GM10248 (cell line): ENCODE measurements around the gene FAM20C.

Experiments used
- CTCF ChIA-PET: fragments of 300-600 bp; sonication (Branson Sonifier 250); formaldehyde crosslinking; extraction: SDS; loops from one replicate; lab custom pipeline; 2021; ENCODE audit warnings: antibody characterized with exemption; lab: Yijun Ruan, JAX
- POLR2A ChIA-PET: fragments of 350-650 bp; sonication (Branson Sonifier 250); formaldehyde crosslinking; extraction: SDS; loops from one replicate; lab custom pipeline; 2020; ENCODE audit warnings: antibody characterized with exemption; lab: Yijun Ruan, JAX
- DNase-seq: peaks from one replicate; pipeline ENCODE4 v3.0.0; 2012; ENCODE audit errors: extremely low spot score
- CTCF ChIP-seq: IDR thresholded peaks from 2 replicates; pipeline ENCODE4 v1.5.1; 2012; ENCODE audit warnings: mild to moderate bottlenecking, low read depth; ENCODE audit errors: extremely low read depth, missing control alignments, control extremely low read depth

FAM20C gene

GRCh38 chr7:159370-160270, 32.8 kb upstream of the FAM20C start:
- DNase-seq = no peak
- ChIA-PET POLR2A (no interaction called here), CTCF (interaction anchor here (1.2 kb wide), 1 partner anchor 9 kb away, joined by 3 read pairs; no protein-coding TSS in a partner anchor)
- TF ChIP-seq CTCF = no peak

- ChIA-PET POLR2A (no interaction called here), CTCF (no interaction called here)
- no peak for TF ChIP-seq CTCF
- DNase-seq = no peak
These were observed 31.2 kb upstream of the FAM20C start for GRCh38 chr7:160958-161725.

- ChIA-PET POLR2A (no interaction called here), CTCF (interaction anchor here (1.4 kb wide), 1 partner anchor 9 kb away, joined by 3 read pairs; no protein-coding TSS in a partner anchor)
- TF ChIP-seq CTCF = no peak
- DNase-seq = no peak
These were observed 29.6 kb upstream of the FAM20C start for GRCh38 chr7:162632-163297.

GRCh38 chr7:163298-163695, 29.1 kb upstream of the FAM20C start:
- ChIA-PET CTCF (interaction anchor here (1.4 kb wide), 1 partner anchor 10 kb away, joined by 3 read pairs; no protein-coding TSS in a partner anchor), POLR2A (no interaction called here)
- DNase-seq = no peak
- no peak for TF ChIP-seq CTCF

DNA sequence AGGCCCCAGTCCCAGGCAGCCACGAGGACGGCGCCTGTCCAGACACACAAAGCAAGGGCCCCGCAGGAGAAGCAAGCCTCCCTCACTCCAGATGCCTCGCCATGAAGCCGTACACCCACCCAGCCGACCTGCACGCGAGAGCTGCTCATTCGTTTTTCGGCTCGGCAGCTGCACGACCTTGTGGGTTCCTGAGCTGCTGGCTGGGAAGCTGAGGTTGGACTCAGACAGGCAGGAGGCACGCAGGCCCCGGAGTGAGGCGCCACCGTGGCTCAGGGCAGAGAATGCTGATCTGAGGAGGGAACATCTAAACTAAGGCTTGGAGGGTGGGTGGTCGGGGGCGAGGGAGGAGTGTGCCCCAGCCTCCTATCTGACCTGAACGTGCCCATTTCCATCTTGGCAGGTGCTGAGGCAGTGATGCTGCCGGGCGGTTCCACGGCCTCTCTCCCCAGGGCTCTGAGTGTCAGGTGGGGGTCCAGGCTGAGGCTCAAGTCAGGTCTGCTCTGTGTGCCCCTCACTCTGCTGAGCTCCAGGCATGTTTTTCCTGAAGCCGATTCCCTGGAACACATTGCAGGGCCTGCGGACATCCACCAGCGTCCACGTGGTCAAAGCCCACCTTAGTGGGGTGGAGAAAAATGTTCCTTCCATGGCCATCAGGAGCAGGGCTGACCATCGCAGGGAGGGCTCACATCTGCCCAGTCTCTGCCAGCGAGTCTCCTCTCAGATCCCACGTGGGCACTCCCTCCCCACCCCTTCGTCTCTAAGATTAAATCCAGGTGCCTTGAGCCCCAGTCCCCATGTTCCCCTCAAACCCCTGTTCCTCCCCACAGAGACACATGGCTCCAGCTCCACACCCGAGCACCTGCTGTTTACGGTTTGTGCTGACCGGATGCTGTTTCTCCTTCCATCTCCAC, 28.1 kb upstream of the FAM20C start:
- no peak for TF ChIP-seq CTCF
- DNase-seq = no peak
- ChIA-PET CTCF (no interaction called here), POLR2A (no interaction called here)
